Measurements from ENCODE around the gene ZAP70.

GRCh38 chr2:97691166-97691565 is 22.2 kb upstream of the ZAP70 start:
- TF ChIP-seq EZH2 (IDR thresholded peaks at IDR 0.05; ENCODE audit: low read length) (no peak), CTCF (optimal IDR thresholded peaks at IDR 0.05 in 1 of 3, IDR thresholded peaks at IDR 0.05 in 1 of 3, conservative IDR thresholded peaks at IDR 0.05 in 1 of 3; ENCODE audit: extremely low read depth in 1 of 3, insufficient read depth in 2 of 3, low read length in 3 of 3) (no peak)

Measured in keratinocyte (primary cell).